Measurements from ENCODE around the gene SUDS3.
A peak's percentile ranks its signal among the peaks of the same experiment; 100 is the strongest.
"Not testable (repeated sequence)": the region's sequence is repeated elsewhere in the genome, so short reads cannot be mapped to it uniquely, and the experiment has no call there.

The SUDS3 gene

GRCh38 chr12:118376089-118377020, at the start of gene SUDS3:
TSS of gene SUDS3 (plus strand) at chr12:118376555. CDS start at chr12:118376692, 137 bp downstream.
- DNase-seq, result peak; percentile 95

DNA sequence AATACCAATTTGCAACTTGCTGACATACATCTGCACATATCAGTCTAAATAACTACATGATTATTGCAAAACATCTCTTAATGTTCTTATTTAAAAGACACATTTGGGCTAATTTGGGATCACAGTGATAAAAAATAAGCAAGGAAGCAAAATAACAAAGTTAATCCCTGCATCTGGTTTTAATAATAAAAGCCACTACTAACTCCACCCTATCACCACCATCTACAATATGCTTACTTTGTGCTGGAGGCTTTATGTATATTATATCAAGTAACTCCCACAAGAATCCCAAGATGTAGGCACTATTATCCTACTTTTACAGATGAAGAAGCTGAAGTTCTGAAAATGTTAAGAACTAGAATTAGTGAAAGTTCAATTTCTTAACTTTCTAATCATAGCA, 49.4 kb upstream of the SUDS3 start:
- DNase-seq, result no peak

DNA sequence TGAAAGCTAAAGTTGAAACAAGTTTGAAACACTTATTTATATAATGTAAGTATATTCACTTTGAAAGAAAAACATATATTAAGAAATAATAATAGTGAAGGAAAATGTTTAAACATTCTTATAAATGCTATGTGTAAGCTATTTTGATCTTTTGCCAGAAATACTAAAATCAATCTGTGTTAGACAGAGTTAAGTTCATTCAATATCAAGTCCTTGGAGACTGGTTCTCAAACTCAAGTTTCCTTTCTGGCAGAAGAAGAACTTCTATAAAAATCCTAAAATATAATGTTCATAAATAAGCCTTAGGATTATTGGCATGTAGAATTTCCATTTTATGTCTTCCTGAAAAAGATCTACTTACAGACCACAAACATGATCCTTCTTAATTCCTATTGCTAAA, 49.0 kb upstream of the SUDS3 start:
- DNase-seq, result no peak

DNA sequence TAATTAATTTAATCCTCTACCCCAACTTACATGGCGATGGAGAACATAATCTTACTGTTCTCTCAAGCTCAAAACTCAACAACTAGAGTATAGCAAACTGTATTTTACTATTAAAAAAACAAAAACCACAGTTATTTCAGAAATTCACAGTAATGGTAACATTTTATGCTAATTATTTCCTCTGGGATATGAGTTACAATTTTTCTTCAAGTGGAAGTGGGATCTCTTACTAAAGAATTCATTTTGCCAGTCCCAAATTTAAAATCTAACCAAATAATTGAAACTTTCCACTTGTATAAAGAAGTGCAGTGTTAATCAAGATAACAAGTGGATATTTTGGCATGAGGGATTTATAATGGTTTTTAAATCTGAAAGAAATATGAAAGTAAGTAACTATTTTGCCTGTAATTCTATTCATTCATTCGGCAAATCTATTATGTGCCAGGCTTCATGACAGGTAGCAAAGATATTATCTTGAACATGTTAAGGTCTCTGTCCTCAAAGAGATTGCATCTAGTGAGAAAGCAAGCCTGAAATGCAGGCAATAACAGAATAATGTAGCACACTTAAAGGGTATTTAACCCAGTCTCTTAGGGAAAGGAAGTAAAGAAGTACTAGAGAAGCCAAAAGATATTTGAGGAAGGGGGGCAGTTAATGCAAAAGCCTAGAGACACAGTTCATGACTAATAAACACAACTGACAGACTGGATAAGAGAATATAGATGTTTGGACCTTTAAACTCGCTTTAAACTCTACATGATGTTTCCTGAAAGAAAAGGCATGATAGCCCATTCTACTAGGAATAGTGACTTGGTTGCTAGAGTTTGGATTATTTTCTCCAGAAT, 47.6 kb upstream of the SUDS3 start:
- DNase-seq, result no peak

GRCh38 chr12:118330421-118331018, 45.8 kb upstream of the SUDS3 start:
- no peak for DNase-seq

- DNase-seq, result no peak
These were observed 43.8 kb upstream of the SUDS3 start for GRCh38 chr12:118332511-118332910.

- no peak for DNase-seq
These were observed 42.1 kb upstream of the SUDS3 start for GRCh38 chr12:118334241-118334640.

DNA sequence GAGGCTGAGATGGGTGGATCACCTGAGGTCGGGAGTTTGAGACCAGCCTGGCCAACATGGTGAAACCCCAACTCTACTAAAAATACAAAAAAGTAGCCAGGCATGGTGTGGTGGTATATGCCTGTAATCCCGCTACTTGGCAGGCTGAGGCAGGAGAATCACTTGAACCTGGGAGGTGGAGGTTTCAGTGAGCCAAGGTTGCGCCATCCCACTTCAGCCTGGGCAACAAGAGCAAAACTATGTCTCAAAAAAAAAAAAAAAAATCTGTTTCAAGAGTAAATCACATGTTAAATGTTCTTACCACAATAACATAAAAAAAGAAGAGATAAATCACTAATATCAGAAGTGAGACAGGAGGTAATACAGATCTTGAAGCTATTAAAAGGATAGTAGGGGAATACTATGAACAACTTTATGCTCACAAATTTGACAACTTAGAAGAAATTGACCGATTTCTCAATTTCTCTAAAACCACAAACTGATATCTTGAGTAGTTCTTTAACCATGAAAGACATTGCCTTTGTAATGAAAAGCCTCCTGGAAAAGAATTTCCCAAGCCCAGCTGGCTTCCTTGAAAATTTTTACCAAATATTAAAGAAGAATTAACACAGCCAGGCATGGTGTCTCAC, 41.3 kb upstream of the SUDS3 start:
- DNase-seq, result no peak

DNA sequence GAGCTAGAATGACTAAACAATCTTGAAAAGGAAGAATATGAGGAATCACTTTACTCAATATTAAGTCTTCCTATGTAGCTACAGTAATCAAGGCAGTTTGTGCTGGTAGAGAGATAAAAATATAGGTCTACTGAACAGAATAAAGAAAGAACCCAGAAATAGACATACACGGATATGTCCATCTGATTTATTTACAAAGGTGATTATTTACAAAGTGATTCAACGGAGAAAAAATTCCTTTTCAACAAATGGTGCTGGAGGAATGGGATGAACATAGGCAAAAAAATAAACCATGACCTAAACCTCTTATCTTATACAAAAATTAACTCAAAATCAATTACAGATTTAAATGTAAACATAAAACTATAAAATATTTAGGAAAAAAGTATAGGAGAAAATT, 40.2 kb upstream of the SUDS3 start:
- DNase-seq, result no peak

GRCh38 chr12:118337194-118337838, 39.0 kb upstream of the SUDS3 start:
- DNase-seq, result no peak

DNA sequence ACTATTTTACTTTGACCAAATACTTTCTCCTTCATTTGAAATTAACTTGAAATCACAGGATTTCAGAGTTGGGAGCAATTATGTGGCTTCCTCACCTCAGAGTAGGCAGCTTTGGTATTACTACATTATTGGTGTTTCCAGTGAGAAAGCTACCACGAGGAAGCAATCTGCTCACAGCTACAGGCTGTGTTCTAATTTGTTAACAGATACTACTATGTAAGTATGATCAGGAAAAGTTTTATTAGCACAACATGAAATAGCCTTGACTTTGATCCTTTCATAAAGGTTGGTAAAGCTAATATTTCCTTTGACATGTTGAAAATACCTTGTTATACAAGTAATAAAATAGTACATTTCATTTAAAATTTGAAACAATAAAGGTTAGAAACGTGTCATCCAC, 34.3 kb upstream of the SUDS3 start:
- no peak for DNase-seq

GRCh38 chr12:118344829-118345228, 31.5 kb upstream of the SUDS3 start:
- no peak for DNase-seq

DNA sequence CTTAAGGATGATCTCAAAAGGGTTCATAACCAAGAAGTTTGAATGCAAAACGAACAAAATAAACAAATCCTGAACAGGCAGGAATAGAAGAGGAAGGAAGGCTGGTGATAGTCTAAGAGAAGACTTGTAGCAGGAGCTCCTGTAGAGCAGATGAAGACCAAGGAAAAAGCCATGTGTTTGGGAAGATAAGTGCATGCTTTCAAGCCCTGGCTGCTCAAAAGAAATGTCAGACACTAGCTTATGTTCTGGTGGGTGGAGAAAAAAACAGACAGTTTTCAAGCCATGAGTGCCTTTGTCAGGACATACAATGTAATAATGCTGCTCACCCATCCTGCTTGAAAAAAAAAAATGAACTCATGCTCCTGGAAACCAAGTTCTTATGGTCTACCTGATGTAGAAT, 31.0 kb upstream of the SUDS3 start:
- no peak for DNase-seq

GRCh38 chr12:118346895-118347294, 29.5 kb upstream of the SUDS3 start:
- no peak for DNase-seq

- no peak for DNase-seq
These were observed 28.4 kb upstream of the SUDS3 start for GRCh38 chr12:118347916-118348315.

DNA sequence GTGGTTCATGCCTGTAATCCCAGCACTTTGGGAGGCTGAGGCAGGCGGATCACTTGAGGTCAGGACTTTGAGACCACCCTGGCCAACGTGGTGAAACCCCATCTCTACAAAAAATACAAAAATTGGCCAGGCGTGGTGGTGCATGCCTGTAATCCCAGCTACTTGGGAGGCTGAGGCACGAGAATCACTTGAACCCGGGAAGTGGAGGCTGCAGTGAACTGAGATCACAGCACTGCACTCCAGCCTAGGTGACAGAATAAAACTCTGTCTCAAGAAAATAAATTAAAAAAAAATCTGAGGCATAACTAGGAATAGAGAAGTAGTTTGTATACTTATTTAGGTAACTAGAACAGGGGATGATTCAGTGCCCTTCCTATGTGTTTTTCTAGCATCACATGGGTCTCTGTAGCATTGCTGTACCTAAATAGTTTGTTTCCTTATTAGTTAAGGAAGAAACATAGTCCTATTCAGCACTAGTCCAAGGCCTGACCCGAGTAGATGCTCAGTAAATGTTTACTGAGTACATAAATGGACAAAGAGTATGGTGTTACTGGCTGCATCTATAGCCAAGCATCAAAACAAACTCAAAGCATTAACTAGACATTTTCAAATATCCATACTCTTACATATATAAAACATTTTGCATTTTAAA, 25.3 kb upstream of the SUDS3 start:
- DNase-seq, result no peak

- no peak for DNase-seq
These were observed 22.6 kb upstream of the SUDS3 start for GRCh38 chr12:118353721-118354120.

DNA sequence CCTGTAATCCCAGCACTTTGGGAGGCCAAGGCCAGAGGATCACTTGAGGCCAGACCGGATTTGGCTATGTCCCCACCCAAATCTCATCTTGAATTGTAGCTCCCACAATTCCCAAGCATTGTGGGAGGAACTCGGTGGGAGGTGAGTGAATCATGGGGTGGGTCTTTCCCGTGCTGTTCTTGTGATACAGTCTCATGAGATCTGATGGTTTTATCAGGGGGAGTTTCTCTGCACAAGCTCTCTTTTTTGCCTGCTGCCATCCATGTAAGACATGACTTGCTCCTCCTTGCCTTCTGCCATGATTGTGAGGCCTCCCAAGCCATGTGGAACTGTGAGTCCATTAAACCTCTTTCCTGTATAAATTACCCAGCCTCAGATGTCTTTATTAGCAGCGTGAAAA, 21.9 kb upstream of the SUDS3 start:
- DNase-seq, result not testable (repeated sequence)

- DNase-seq, result no peak
These were observed 21.5 kb upstream of the SUDS3 start for GRCh38 chr12:118354903-118355302.

DNA sequence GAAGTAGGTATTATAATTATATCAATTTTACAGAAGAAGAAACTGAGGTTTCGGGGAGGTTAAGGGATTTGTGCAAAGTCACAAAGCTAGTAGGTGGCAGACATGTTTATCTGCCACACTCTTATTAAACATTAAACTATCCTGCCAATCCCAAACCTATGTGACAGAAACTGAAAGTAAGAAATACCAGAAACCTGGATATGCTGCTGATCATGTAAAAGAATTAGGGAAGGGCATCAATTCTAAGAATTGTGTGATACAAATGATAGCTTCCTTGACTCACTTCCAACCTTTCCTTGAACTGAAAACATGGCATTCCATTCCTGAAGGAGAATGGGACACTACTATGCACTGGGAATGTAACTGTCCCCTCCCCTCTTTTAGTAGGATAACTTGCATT, 20.5 kb upstream of the SUDS3 start:
- DNase-seq, result no peak

- no peak for DNase-seq
These were observed 19.5 kb upstream of the SUDS3 start for GRCh38 chr12:118356809-118357256.

Measured in femur (tissue), 1 donor.